OCI-LY7 (cell line): Measurements from ENCODE around the gene YIPF5.

Source experiments
- EZH2phosphoT487 ChIP-seq: fragments of 200-600 bp; sonication (generic); IDR thresholded peaks from 2 replicates; pipeline ENCODE4 v1.6.1; 2018; ENCODE audit warnings: low read depth, borderline replicate concordance, mild to moderate bottlenecking, mixed run types, antibody characterized with exemption, low read length, moderate library complexity, mixed read lengths
- TF ChIP-seq, protein P1 (sequence below): fragments of 200-600 bp; sonication (generic); conservative IDR thresholded peaks from 2 replicates; pipeline ENCODE4 v1.5.1; 2014; ENCODE audit warnings: mild to moderate bottlenecking, antibody characterized with exemption, low read length, moderate library complexity, mixed read lengths

DNA sequence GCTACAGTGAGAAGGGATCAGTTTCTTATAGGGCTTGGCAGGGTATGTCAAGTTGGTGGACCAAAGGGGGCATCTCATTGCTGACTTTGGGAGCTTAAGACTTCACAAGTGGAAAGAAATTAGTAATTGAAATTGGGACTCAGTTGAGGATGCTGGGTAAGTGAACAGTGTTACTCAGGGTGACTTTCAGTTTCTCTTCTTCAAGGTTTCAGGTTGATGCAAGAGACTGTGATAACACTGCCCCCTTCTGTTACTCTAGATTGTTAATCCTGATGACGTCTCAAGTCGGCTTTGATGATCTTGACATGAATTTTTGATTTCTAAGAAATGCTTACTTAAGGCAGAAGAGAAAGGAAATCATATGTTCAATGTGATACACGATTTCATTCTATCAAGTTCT lies 21.5 kb upstream of the YIPF5 start:
- TF ChIP-seq, protein P1, sequence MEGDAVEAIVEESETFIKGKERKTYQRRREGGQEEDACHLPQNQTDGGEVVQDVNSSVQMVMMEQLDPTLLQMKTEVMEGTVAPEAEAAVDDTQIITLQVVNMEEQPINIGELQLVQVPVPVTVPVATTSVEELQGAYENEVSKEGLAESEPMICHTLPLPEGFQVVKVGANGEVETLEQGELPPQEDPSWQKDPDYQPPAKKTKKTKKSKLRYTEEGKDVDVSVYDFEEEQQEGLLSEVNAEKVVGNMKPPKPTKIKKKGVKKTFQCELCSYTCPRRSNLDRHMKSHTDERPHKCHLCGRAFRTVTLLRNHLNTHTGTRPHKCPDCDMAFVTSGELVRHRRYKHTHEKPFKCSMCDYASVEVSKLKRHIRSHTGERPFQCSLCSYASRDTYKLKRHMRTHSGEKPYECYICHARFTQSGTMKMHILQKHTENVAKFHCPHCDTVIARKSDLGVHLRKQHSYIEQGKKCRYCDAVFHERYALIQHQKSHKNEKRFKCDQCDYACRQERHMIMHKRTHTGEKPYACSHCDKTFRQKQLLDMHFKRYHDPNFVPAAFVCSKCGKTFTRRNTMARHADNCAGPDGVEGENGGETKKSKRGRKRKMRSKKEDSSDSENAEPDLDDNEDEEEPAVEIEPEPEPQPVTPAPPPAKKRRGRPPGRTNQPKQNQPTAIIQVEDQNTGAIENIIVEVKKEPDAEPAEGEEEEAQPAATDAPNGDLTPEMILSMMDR, result peak; percentile 88
- no peak for TF ChIP-seq EZH2phosphoT487
